ENCODE results near the gene NAV2. TPM values are rescaled to one million over a fixed set of nuclear protein-coding genes. Genes with fewer than 3 reads are reported as not detected.

Gene NAV2
- total RNA-seq, 1 donor from 2014 or later = 9.1 TPM

- DNase-seq (ENCODE audit: low read depth) = no peak
These were observed 26.4 kb upstream of the NAV2 start for GRCh38 chr11:19686234-19686633.

DNA sequence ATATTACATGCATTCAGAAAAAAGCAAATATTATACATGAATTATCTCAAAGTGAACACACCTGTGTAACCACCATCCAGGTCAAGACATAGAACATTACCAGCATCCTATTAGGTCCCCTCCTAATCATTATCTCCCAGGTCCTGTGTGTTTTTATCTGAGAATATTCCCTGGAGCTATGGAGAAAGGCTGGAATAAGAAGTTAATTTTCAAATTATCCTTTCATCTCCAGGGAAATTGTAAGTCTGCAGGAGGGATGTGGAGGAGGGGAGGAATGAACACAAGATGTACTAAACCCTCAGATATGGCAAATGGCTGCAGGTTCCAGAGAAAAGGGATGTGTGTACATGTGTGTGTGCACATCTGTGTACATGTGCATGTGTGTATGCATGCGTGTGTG lies 25.2 kb upstream of the NAV2 start:
- DNase-seq (ENCODE audit: low read depth) = no peak

GRCh38 chr11:19689281-19690000 lies 23.2 kb upstream of the NAV2 start:
- DNase-seq (ENCODE audit: low read depth) = no peak

DNA sequence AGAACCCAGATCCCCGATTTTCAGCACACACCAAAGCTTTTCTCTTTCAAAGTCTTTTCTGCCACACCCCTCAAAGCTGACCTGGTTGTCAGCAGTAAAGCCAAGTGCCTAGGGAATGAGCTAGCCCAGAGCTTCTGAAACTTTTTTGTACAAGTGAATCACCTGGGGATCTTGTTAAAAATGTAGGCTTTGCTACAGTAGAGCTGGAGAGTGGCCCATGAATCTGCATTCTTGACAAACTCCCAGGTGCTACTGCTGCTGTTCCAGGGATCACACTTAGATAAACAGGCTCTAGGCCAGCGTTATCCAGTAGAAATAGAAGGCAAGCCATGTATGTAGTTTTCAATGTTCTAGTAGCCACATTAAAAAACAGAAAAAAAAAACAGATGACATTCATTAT lies 21.8 kb upstream of the NAV2 start:
- DNase-seq (ENCODE audit: low read depth) = no peak

- peak; percentile 63 for DNase-seq (ENCODE audit: low read depth)
These were observed 20.7 kb upstream of the NAV2 start for GRCh38 chr11:19691815-19692500.

DNA sequence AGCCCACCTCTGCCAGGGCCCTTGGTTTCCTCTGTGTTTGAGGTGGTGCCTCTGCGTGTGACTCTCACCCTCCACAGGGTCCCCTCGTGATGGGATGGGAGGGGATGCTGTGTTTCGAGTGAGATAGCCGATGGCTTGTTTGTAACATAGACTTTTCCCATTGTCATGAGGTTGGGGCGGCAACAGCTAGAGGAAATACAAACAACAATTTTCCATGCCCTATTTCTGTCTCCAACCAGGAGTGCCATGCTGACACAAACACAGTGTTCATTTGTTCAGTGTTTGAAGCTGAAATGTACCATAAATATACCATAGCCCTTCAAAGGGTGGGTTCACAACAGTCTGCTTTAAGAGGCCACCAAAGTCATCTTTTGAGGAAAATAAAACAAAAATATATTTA lies 19.5 kb upstream of the NAV2 start:
- no peak for DNase-seq (ENCODE audit: low read depth)

GRCh38 chr11:19694796-19695345 lies 17.8 kb upstream of the NAV2 start:
- no peak for DNase-seq (ENCODE audit: low read depth)

GRCh38 chr11:19696073-19696472 lies 16.6 kb upstream of the NAV2 start:
- no peak for DNase-seq (ENCODE audit: low read depth)

DNA sequence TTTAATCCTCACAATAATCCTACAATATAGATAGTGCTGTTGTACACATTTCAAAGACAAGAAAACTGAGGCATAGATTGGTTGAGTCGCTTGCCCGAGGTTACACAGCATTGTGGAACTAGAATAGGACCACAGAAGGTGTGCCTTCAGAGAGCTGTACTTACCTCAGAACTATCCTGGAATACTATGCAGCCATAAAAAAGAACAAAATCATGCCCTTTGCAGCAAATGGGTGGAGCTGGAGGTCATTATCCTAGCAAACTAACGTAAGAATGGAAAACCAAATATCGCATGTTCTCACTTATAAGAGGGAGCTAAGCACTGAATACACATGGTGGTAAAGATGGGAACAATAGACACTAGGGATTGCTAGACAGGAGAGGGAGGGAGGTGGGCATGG lies 15.7 kb upstream of the NAV2 start:
- DNase-seq (ENCODE audit: low read depth) = no peak

- DNase-seq (ENCODE audit: low read depth) = no peak
These were observed 14.9 kb upstream of the NAV2 start for GRCh38 chr11:19697721-19698121.

GRCh38 chr11:19698493-19699292 lies 13.9 kb upstream of the NAV2 start:
- DNase-seq (ENCODE audit: low read depth) = no peak

DNA sequence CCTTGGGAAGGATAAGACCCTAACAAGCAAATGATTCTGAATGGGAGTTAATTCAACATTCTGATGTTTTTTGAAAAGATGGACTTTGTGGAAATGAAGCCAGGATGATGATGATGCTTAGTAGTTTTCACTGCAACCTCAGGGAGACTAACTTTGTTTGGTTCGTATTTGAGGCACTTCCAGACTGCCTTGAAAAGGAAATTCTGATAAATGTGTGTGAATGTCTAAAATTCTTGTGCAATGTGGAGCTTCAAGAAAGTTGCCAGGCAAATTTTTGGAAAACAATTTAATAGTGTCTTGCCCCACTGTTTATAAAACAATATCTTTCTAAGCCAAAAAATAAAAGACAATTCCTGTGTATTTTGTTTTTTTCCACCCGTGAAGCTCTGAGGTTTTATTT lies 11.2 kb upstream of the NAV2 start:
- DNase-seq (ENCODE audit: low read depth) = no peak

DNA sequence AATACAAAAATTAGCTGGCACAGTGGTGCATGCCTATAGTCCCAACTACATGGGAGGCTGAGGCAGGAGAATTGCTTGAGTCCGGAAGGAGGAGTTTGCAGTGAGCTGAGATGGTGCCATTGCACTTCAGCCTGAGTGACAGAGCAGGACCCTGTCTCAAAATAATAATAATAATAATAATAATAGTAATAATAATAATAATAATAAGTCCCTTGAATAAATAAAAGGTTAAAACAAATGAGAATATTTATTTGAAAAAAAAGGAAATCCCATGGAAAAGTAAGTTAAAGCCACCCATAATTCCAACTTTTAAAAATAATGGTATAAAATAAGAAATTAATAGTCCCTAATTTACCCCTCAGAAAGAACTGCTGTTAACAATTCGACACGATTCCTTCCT lies 10.0 kb upstream of the NAV2 start:
- no peak for DNase-seq (ENCODE audit: low read depth)

DNA sequence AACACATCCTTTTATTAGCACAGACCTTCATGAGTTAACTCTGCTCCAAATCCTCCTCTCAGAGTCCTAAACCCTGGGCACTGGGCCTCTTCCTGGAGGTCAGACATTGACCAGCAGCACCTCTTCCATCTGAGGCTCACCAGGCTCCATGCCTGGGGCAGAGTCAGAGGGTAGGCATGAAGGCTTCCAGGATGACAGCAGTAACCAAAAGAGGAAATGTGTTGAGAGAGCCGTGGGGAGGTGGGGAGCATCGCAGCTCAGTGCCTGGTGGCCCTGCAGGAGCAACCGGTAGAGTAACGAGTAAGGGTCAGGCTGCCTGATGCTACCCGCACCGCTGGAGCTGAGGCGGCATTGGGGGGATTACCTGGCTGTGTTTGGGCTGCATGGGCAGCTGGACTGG lies 9.4 kb upstream of the NAV2 start:
- DNase-seq (ENCODE audit: low read depth) = peak; percentile 46

- no peak for DNase-seq (ENCODE audit: low read depth)
These were observed 8.4 kb upstream of the NAV2 start for GRCh38 chr11:19704213-19704612.

DNA sequence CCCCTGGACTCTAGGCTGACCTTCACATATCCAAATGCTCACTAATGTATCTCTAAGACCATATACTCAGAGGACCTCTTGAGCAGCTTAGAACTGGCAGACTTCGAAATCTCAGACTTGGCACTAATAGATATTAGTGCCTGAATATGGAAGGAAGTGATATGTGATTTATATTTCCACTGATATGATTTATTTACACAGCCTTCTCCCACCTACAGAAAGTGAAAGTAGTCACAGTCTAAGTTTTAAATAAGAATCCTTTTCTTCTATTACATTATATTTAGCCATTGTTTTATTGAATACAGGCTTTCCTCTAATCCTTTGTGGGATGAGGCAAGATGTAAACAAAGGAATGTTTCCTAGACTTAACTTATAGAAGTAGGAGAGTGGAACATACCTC lies 6.7 kb upstream of the NAV2 start:
- DNase-seq (ENCODE audit: low read depth) = no peak

- no peak for DNase-seq (ENCODE audit: low read depth)
These were observed 741 bp upstream of the NAV2 start for GRCh38 chr11:19711911-19712280.

DNA sequence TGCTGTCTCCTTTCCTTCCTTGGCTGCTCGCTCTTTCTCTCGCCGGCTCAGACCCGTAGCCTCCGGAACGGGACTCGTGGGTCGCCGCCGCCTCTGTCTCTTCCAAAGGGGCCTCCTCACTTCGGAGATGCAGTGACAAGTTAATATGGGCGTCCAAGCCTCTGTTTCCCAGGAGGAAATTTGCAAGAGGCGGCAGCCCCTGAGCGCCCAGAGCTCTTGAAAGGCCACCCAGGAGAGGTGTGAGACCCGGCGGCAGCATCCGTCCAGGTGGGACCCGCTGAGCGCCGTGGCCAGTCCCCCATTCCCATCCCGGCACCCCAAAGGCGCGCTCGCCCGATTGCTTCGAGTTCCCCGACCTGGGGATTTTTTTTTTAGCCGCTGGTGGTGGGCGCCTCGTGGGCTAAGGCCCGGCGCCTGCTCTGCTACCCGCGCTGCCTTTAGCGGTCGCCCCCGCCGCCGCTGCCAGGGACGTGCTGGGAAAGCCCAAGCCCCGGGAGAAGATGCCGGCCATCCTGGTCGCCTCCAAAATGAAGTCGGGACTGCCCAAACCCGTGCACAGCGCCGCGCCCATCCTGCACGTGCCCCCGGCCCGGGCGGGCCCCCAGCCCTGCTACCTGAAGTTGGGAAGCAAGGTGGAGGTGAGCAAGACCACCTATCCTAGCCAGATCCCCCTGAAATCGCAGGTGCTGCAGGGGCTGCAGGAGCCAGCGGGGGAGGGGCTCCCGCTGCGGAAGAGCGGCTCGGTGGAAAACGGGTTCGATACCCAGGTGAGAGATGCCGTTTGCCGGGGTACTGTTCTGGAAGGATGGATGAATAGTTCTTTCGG lies 772 bp downstream of the NAV2 start:
- DNase-seq (ENCODE audit: low read depth) = no peak

DNA sequence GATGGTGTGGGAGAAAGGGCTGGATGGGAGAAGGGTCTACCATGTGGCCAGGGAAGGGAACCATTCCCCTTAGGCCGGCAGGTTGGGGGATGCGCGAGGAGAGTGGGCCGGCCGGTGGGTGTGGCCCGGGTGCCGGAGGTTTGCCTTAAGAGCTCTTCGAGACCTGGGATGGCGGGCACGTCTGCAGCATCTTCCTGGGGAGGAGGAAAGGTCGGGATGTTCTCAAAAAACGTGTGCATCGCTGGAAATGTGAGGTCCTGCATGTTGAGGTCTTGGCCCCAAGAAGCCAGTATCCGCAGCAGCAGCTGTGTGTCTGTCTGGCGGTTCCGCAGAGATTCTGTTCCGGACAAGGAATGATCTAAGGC lies 1.4 kb downstream of the NAV2 start:
- no peak for DNase-seq (ENCODE audit: low read depth)

- peak; percentile 66 for DNase-seq (ENCODE audit: low read depth)
These were observed 2.0 kb downstream of the NAV2 start for GRCh38 chr11:19714387-19715363.

Data from myocyte (in vitro differentiated cells).